ENCODE measurements around the gene CAPN7. TPM values are rescaled to one million over a fixed set of nuclear protein-coding genes. Genes with fewer than 3 reads are reported as not detected.

Gene CAPN7
- total RNA-seq, 4 donors from 2014 or later, result 44.0 to 80.5 (median 49.1) TPM

GRCh38 chr3:15280853-15281532 is 74.9 kb downstream of the CAPN7 start:
- WGBS, 2 donors, result 91 to 92% methylated on average over 10 of the region's 10 CpGs
- TF ChIP-seq POLR2A (IDR thresholded peaks at IDR 0.05) (no peak), CTCF (IDR thresholded peaks at IDR 0.05) (no peak)
- intact Hi-C loops (cut with DNase I; ENCODE audit: low total_unique reads), result no loop called here
- H3K4me3 ChIP-seq (ENCODE audit: low read depth, poor library complexity, severe bottlenecking), result no peak overlapping the region
- no peak for DNase-seq (ENCODE audit: low spot score in 2 of 2)

DNA sequence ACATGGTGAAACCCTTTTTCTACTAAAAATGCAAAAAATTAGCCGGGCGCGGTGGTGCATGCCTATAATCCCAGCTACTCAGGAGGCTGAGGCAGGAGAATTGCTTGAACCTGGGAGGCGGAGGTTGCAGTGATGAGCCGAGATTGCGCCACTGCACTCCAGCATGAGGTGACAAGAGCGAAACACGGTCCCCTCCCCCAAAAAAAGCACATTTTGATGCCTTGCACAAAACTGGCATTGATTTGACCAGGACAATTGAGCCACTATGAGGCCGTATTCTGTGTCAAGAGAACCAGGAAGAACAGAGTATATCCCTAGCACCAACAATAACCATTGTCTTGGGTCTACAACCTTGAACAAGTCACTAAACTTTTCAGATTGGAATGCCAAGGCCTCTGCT is 75.8 kb downstream of the CAPN7 start:
- TF ChIP-seq POLR2A (IDR thresholded peaks at IDR 0.05) (no peak), CTCF (IDR thresholded peaks at IDR 0.05) (no peak)
- WGBS, 2 donors, result 92 to 93% methylated on average over 9 of the region's 9 CpGs
- intact Hi-C loops (cut with DNase I; ENCODE audit: low total_unique reads), result no loop called here

DNA sequence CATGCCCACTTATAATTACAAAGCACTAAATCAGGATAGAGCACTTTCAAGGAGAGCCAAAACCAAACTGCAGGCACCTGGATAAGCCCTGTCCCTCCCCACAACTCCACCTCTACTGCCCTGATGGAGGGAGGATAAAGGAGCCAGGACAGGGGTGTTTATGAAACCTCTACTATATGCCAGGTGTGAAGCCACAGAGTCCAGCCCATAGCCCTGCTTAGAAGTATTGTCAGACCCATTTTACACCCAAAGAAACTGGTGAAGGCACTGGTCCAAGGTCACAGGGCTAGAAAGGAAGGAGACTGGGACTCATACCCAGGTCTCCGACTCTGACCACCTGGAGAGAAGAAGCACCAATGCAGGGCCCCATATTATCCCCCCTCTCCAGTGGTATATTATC is 77.7 kb downstream of the CAPN7 start:
- WGBS, 2 donors, result 93 to 95% methylated on average over 1 of the region's 1 CpG
- no peak for DNase-seq (ENCODE audit: low spot score in 2 of 2)
- H3K4me3 ChIP-seq (ENCODE audit: low read depth, poor library complexity, severe bottlenecking), result no peak overlapping the region
- intact Hi-C loops (cut with DNase I; ENCODE audit: low total_unique reads), result no loop called here
- TF ChIP-seq CTCF (IDR thresholded peaks at IDR 0.05), result no peak
- no peak for TF ChIP-seq POLR2A (IDR thresholded peaks at IDR 0.05)

More for the DNA sequence above, 75.8 kb downstream of the CAPN7 start:
- DNase-seq (ENCODE audit: low spot score in 2 of 2), result peak in 1 of 2 donors; percentile 66
- H3K4me3 ChIP-seq (ENCODE audit: low read depth, poor library complexity, severe bottlenecking), result no peak overlapping the region

DNA sequence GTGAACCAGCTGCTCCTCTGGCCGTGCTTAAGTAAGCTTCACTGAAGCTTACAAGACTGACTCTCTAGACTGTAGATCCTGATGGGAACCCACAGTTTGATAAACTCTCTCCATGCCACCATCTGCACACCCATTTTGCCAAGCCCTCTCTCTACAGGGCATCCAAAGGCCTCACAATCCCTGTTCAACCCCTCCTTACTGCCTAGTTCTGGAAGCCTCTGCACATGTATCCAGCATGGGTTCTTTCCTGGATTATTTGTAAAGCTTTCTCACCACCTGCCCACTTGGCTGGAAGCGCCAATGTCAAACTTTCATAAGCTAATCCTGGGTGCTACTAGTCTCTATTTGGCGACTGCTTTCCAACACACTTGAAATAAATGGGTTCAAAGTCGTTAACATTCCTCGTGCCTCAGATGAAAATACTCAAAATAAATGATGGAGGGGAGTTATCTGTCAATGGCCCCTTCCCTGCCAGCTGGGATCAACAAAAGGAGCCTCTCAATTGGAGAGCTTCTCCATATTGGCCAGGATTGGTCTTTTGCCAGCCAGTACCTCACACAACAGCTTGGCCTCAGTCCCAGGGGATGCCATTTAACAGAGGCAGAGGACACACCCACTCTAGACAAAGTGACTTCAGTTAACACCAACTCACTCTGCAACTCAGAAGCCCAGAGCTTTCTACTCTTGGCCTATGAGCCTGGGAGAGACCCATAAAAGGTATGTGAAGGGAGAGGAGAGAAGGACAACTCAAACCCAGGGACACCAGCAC is 78.3 kb downstream of the CAPN7 start:
- no peak overlapping the region for H3K4me3 ChIP-seq (ENCODE audit: low read depth, poor library complexity, severe bottlenecking)
- no peak for TF ChIP-seq CTCF (IDR thresholded peaks at IDR 0.05)
- TF ChIP-seq POLR2A (IDR thresholded peaks at IDR 0.05), result no peak
- intact Hi-C loops (cut with DNase I; ENCODE audit: low total_unique reads), result no loop called here
- no peak for DNase-seq (ENCODE audit: low spot score in 2 of 2)
- 89 to 93% methylated on average over 5 of the region's 5 CpGs for WGBS, 2 donors

- TF ChIP-seq POLR2A (IDR thresholded peaks at IDR 0.05) (no peak), CTCF (IDR thresholded peaks at IDR 0.05) (no peak)
Observed at GRCh38 chr3:15286022-15286421, 80.0 kb downstream of the CAPN7 start.

More at GRCh38 chr3:15286022-15286421, 80.0 kb downstream of the CAPN7 start:
- 81 to 83% methylated on average over 8 of the region's 8 CpGs for WGBS, 2 donors
- no peak for DNase-seq (ENCODE audit: low spot score in 2 of 2)
- no peak overlapping the region for H3K4me3 ChIP-seq (ENCODE audit: low read depth, poor library complexity, severe bottlenecking)
- intact Hi-C loops (cut with DNase I; ENCODE audit: low total_unique reads), result no loop called here

All from lower leg skin (tissue), 4 donors.